HL-60 (cell line): ENCODE measurements around the gene DCPS.

Experiments
- DNase-seq, 2 experiments: peaks; one replicate each; pipeline ENCODE4 v3.0.0-alpha.2; 2010 to 2020; ENCODE audit warnings: low read depth in 1 of 2, low spot score in 1 of 2
- H3K27ac ChIP-seq: fragments of 250-450 bp; sonication (Bioruptor Pico); replicated peaks from 2 replicates; pipeline ENCODE4 v1.5.1; 2020; ENCODE audit warnings: mild to moderate bottlenecking, moderate library complexity
- H3K27me3 ChIP-seq: fragments of 250-450 bp; sonication (Bioruptor Pico); 2 replicates; pipeline ENCODE4 v1.5.1; 2021; ENCODE audit warnings: mild to moderate bottlenecking, moderate library complexity; ENCODE audit not compliant: insufficient read depth, poor library complexity, severe bottlenecking
- H3K4me3 ChIP-seq: replicated peaks from 2 replicates; pipeline ENCODE4 v1.5.1; 2011; ENCODE audit warnings: mild to moderate bottlenecking, control low read depth, low read length; ENCODE audit not compliant: insufficient read depth
- GABPA ChIP-seq: IDR thresholded peaks from 2 replicates; pipeline ENCODE4 v1.6.1; 2012; ENCODE audit warnings: low read depth
- POLR2AphosphoS5 ChIP-seq: IDR thresholded peaks from 2 replicates; pipeline ENCODE4 v1.6.1; 2012; ENCODE audit warnings: low read depth
- SPI1 ChIP-seq: IDR thresholded peaks from 2 replicates; pipeline ENCODE4 v1.6.1; 2012; ENCODE audit warnings: low read depth, mild to moderate bottlenecking, borderline replicate concordance
- TF ChIP-seq, protein P1 (sequence below): IDR thresholded peaks from one replicate; pipeline ENCODE4 v1.5.1; 2011; ENCODE audit warnings: low read length, control low read depth, inconsistent platforms; ENCODE audit not compliant: insufficient read depth
- TF ChIP-seq, protein P2 (sequence below): IDR thresholded peaks from 2 replicates; pipeline ENCODE4 v1.6.1; 2012; ENCODE audit warnings: low read depth; ENCODE audit not compliant: insufficient replicate concordance

The DCPS gene

DNA sequence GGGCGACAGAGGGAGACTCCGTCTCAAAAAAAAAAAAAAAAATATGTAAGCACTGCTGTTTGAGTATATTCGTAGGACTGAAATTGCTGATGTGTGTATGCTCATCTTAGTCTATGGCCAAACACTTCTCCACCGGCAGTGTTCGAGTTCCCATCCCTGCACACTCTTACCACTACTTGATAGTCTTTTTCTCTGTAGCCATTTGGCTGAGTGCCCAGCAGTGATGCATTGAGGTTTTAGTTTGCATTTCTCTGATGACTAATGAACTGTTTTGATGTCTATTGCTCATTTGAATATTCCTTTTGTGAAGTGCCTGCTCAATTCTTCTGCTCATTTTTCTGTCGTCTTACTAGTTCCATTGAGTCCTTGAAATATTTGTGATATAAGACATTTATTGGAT is 19.0 kb upstream of the DCPS start:
- TF ChIP-seq SPI1 (no peak), POLR2AphosphoS5 (no peak), GABPA (no peak)
- TF ChIP-seq, protein P1, sequence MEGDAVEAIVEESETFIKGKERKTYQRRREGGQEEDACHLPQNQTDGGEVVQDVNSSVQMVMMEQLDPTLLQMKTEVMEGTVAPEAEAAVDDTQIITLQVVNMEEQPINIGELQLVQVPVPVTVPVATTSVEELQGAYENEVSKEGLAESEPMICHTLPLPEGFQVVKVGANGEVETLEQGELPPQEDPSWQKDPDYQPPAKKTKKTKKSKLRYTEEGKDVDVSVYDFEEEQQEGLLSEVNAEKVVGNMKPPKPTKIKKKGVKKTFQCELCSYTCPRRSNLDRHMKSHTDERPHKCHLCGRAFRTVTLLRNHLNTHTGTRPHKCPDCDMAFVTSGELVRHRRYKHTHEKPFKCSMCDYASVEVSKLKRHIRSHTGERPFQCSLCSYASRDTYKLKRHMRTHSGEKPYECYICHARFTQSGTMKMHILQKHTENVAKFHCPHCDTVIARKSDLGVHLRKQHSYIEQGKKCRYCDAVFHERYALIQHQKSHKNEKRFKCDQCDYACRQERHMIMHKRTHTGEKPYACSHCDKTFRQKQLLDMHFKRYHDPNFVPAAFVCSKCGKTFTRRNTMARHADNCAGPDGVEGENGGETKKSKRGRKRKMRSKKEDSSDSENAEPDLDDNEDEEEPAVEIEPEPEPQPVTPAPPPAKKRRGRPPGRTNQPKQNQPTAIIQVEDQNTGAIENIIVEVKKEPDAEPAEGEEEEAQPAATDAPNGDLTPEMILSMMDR: no peak
- TF ChIP-seq, protein P2, sequence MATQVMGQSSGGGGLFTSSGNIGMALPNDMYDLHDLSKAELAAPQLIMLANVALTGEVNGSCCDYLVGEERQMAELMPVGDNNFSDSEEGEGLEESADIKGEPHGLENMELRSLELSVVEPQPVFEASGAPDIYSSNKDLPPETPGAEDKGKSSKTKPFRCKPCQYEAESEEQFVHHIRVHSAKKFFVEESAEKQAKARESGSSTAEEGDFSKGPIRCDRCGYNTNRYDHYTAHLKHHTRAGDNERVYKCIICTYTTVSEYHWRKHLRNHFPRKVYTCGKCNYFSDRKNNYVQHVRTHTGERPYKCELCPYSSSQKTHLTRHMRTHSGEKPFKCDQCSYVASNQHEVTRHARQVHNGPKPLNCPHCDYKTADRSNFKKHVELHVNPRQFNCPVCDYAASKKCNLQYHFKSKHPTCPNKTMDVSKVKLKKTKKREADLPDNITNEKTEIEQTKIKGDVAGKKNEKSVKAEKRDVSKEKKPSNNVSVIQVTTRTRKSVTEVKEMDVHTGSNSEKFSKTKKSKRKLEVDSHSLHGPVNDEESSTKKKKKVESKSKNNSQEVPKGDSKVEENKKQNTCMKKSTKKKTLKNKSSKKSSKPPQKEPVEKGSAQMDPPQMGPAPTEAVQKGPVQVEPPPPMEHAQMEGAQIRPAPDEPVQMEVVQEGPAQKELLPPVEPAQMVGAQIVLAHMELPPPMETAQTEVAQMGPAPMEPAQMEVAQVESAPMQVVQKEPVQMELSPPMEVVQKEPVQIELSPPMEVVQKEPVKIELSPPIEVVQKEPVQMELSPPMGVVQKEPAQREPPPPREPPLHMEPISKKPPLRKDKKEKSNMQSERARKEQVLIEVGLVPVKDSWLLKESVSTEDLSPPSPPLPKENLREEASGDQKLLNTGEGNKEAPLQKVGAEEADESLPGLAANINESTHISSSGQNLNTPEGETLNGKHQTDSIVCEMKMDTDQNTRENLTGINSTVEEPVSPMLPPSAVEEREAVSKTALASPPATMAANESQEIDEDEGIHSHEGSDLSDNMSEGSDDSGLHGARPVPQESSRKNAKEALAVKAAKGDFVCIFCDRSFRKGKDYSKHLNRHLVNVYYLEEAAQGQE: no peak
- H3K4me3 ChIP-seq: no peak overlapping the region
- peak in 1 of 2 experiments; percentile 43 for DNase-seq
- no peak overlapping the region for H3K27ac ChIP-seq
- no peaks in the 10 kb centered on the region for H3K27me3 ChIP-seq

DNA sequence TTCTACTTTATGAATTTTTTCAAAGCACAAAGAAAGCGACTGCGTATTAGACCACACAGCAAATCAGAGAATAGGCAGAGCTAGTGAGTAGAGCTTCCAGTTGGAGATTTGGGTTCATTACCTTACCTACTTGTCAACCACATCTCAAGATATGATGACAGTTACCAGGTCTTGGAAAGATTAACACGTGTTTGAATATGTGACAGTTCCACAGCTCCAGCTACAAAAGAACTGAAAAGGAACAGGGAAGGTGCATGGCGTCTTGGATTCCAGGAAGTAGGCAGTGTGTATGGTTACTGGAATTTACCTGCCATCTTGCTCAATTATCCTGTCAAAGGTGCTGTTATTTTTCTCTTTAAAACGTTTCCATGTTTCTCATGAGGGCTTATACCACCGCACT is 15.6 kb upstream of the DCPS start:
- Histone ChIP-seq H3K27me3 (no peaks in the 10 kb centered on the region), H3K4me3 (no peak overlapping the region), H3K27ac (no peak overlapping the region)
- TF ChIP-seq, protein P2: no peak
- no peak for TF ChIP-seq GABPA
- no peak for TF ChIP-seq POLR2AphosphoS5
- DNase-seq: no peak

DNA sequence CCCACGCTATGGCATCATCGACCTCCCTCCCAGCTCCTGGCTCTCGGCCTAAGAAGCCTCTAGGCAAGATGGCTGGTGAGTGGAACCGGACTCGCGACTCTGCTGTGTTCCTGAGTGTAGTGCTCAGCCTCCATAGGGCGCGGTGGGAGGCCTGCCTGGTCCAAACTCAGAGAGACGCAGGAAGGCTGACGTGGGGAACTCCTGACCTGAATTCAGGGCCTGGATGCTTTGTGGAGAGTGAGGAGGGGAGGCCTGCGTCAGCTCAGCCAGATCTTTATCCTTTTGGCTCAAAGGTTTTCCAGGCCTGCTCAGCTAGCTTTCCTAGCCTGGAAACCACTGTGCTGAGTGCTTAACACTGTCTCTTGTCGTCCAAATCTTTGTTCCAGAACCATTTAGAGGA is 13.0 kb upstream of the DCPS start:
- Histone ChIP-seq H3K4me3 (no peak overlapping the region), H3K27me3 (no peaks in the 10 kb centered on the region), H3K27ac (no peak overlapping the region)
- no peak for DNase-seq
- TF ChIP-seq POLR2AphosphoS5 (no peak), SPI1 (no peak), GABPA (no peak)
- TF ChIP-seq, protein P2: no peak
- TF ChIP-seq, protein P1: no peak

DNA sequence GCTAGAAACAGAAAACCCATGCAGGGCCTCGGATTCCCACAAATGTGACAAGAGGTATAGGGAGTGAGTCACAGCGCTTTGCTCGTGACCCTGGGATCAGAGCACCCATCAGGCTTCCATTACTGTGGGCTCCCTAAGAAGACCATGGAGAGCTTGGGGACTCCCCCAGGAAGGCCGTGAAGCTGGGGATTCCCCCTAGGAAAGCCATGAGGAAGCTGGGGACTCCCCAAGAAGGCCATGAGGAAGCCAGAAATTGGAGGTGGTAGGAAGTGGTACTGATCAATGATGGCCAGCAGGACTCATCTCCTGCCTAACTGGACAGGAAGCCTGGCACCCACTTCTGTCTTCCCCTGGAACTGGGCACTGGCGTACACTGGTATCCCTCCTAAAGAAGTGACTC is 10.1 kb upstream of the DCPS start:
- no peak for DNase-seq
- TF ChIP-seq SPI1 (no peak), GABPA (no peak)
- TF ChIP-seq, protein P2: no peak
- H3K4me3 ChIP-seq: no peak overlapping the region
- no peaks in the 10 kb centered on the region for H3K27me3 ChIP-seq
- H3K27ac ChIP-seq: no peak overlapping the region
